Measurements from ENCODE around the gene EEFSEC. TPM values are rescaled to one million over a fixed set of nuclear protein-coding genes. Genes with fewer than 3 reads are reported as not detected.
A peak's percentile ranks its signal among the peaks of the same experiment; 100 is the strongest.

The EEFSEC gene
- polyA plus RNA-seq, 1 donor, result 19.7 TPM

GRCh38 chr3:128275316-128276145, 122.2 kb downstream of the EEFSEC start:
- DNase-seq, result no peak

GRCh38 chr3:128276146-128276435, 122.8 kb downstream of the EEFSEC start:
- DNase-seq, result no peak

- DNase-seq, result no peak
These were observed 123.4 kb downstream of the EEFSEC start for GRCh38 chr3:128276577-128277183.

- DNase-seq, result no peak
These were observed 124.2 kb downstream of the EEFSEC start for GRCh38 chr3:128277378-128278069.

GRCh38 chr3:128278130-128278529, 124.8 kb downstream of the EEFSEC start:
- no peak for DNase-seq

- DNase-seq, result peak; percentile 85
These were observed 125.7 kb downstream of the EEFSEC start for GRCh38 chr3:128278761-128279600.

GRCh38 chr3:128279601-128279880, 126.3 kb downstream of the EEFSEC start:
- DNase-seq, result no peak

- DNase-seq, result no peak
These were observed 127.3 kb downstream of the EEFSEC start for GRCh38 chr3:128280481-128281052.

GRCh38 chr3:128281056-128281455, 127.8 kb downstream of the EEFSEC start:
- DNase-seq, result no peak

- no peak for DNase-seq
These were observed 128.4 kb downstream of the EEFSEC start for GRCh38 chr3:128281461-128282367.

GRCh38 chr3:128282380-128283196, 129.3 kb downstream of the EEFSEC start:
- DNase-seq, result peak; percentile 43

- no peak for DNase-seq
These were observed 130.1 kb downstream of the EEFSEC start for GRCh38 chr3:128283421-128283820.

GRCh38 chr3:128285042-128285966, 132.0 kb downstream of the EEFSEC start:
- DNase-seq, result no peak

GRCh38 chr3:128285967-128286321, 132.7 kb downstream of the EEFSEC start:
- no peak for DNase-seq

GRCh38 chr3:128286691-128287090, 133.4 kb downstream of the EEFSEC start:
- DNase-seq, result no peak

GRCh38 chr3:128287216-128287615, 133.9 kb downstream of the EEFSEC start:
- no peak for DNase-seq

GRCh38 chr3:128289534-128289933, 136.3 kb downstream of the EEFSEC start:
- DNase-seq, result no peak

GRCh38 chr3:128290484-128290883, 137.2 kb downstream of the EEFSEC start:
- no peak for DNase-seq

GRCh38 chr3:128293930-128294329, 140.6 kb downstream of the EEFSEC start:
- no peak for DNase-seq

Measured in hindlimb muscle (tissue), 1 donor.